HepG2 (cell line): Measurements from ENCODE around the gene RPL19. TPM values are rescaled to one million over a fixed set of nuclear protein-coding genes. Genes with fewer than 3 reads are reported as not detected.

Experiments
- CREM ChIP-seq, 2 experiments: sonication (generic) in 1 of 2; formaldehyde crosslinking in 1 of 2; IDR thresholded peaks; 2 replicates each; pipeline versions ENCODE4 v1.4.0 to v1.6.1; 2016 to 2020; ENCODE audit warnings: antibody characterized with exemption in 1 of 2, mild to moderate bottlenecking in 1 of 2, missing genetic modification reagents in 1 of 2
- DR1 ChIP-seq: sonication (generic); formaldehyde crosslinking; IDR thresholded peaks from 2 replicates; pipeline ENCODE4 v1.8.0; 2021; ENCODE audit warnings: mild to moderate bottlenecking, missing genetic modification reagents, inconsistent platforms
- DZIP1 ChIP-seq: sonication (generic); formaldehyde crosslinking; IDR thresholded peaks from 2 replicates; pipeline ENCODE4 v1.5.0; 2020; ENCODE audit warnings: mild to moderate bottlenecking, missing genetic modification reagents
- KLF16 ChIP-seq, 2 experiments: sonication (generic) in 1 of 2; formaldehyde crosslinking in 1 of 2; IDR thresholded peaks; 2 replicates each; pipeline versions ENCODE4 v1.6.1 to v1.8.0; 2016 to 2023; ENCODE audit warnings: missing genetic modification reagents in 2 of 2, missing compliant biosample characterization in 1 of 2
- NR2F6 ChIP-seq, 2 experiments: IDR thresholded peaks; 2 replicates each; pipeline ENCODE4 v1.6.1; 2016; ENCODE audit warnings: antibody characterized with exemption in 1 of 2, mild to moderate bottlenecking in 1 of 2
- ZBTB38 ChIP-seq: sonication (generic); formaldehyde crosslinking; IDR thresholded peaks from 2 replicates; pipeline ENCODE4 v1.5.1; 2020; ENCODE audit warnings: mild to moderate bottlenecking, missing genetic modification reagents
- ZNF230 ChIP-seq: sonication (generic); formaldehyde crosslinking; IDR thresholded peaks from 2 replicates; pipeline ENCODE4 v1.4.0; 2020; ENCODE audit warnings: mild to moderate bottlenecking, missing genetic modification reagents
- ZNF367 ChIP-seq: sonication (generic); formaldehyde crosslinking; IDR thresholded peaks from 2 replicates; pipeline ENCODE4 v1.4.0; 2020; ENCODE audit warnings: missing genetic modification reagents, borderline replicate concordance
- ZNF407 ChIP-seq: sonication (generic); formaldehyde crosslinking; IDR thresholded peaks from one replicate; pipeline ENCODE4 v1.5.1; 2020; ENCODE audit warnings: mild to moderate bottlenecking, missing genetic modification reagents; ENCODE audit errors: not compliant biosample characterization
- ZNF431 ChIP-seq: sonication (generic); formaldehyde crosslinking; IDR thresholded peaks from 2 replicates; pipeline ENCODE4 v1.9.0; 2022; ENCODE audit warnings: missing genetic modification reagents, low read depth, mild to moderate bottlenecking, borderline replicate concordance
- ZNF607 ChIP-seq: sonication (generic); formaldehyde crosslinking; IDR thresholded peaks from 2 replicates; pipeline ENCODE4 v1.5.1; 2020; ENCODE audit warnings: missing genetic modification reagents, mild to moderate bottlenecking, borderline replicate concordance
- ZNF616 ChIP-seq: sonication (generic); formaldehyde crosslinking; IDR thresholded peaks from 2 replicates; pipeline ENCODE4 v1.5.0; 2020; ENCODE audit warnings: low read depth, mild to moderate bottlenecking, missing genetic modification reagents
- polyA plus RNA-seq, 8 experiments: library from polyadenylated mRNA; depleted of rRNA in 3 of 8; stranded (reverse) in 7 of 8; unstranded in 1 of 8; fragments of >200 nt; fragmentation: Illumina TruSeq in 4 of 8; extraction: Trizol in 4 of 8; gene quantifications; 2 replicates each; pipeline versions ENCODE4 v1.2.1 to v1.2.3, GENCODE V29; 2011 to 2016; ENCODE audit warnings: low read depth in 4 of 8, missing spikeins in 1 of 8, mixed read lengths in 1 of 8; ENCODE audit not compliant: insufficient read depth in 1 of 8
- total RNA-seq, 5 experiments: library from RNA; depleted of rRNA; stranded (reverse); fragments of >200 nt; fragmentation: Illumina TruSeq; extraction: Trizol; gene quantifications; 2 replicates each; pipeline ENCODE4 v1.2.3, GENCODE V29; 2016; ENCODE audit warnings: low read depth in 1 of 5
- TF ChIP-seq, protein P1 (sequence below): sonication (generic); formaldehyde crosslinking; IDR thresholded peaks from 2 replicates; pipeline ENCODE4 v1.4.0; 2020; ENCODE audit warnings: mild to moderate bottlenecking, missing genetic modification reagents, borderline replicate concordance

The RPL19 gene
- total and polyA plus RNA-seq, 2 of the 13 experiments (the other 11 are each of a cell fraction or from before 2014, with no cell fraction given): 2,522 to 2,768 TPM

DNA sequence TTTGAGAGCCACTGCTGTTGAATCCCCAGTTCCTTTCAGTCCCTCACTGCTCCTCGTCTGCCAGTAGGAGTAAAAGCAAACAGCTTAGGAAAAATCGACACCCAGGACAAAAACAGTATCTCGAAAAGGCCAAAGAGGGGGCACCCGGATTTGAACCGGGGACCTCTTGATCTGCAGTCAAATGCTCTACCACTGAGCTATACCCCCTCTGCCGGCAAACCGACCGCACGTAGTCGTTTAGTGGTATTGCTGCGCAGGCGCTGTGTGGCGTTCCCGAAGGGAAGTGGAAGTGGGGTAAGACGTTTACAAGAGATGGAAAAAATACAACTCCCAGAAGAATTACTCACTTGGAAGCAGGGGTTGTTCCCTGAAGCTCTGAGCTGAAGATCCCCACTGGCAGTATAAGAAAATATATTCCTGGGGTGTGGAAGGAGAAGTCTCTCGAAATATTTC is 46.5 kb upstream of the RPL19 start (continued):
- TF ChIP-seq DZIP1 (CRISPR knock-in tag) (no peak), ZNF607 (no peak; the same call in 1 of the 2 replicates), KLF16 (CRISPR knock-in tag; IDR thresholded peaks at IDR 0.05) (peak in 1 of 2 experiments; percentile 79; a peak in 2 of 4 replicates), ZNF616 (CRISPR knock-in tag) (no peak), ZBTB38 (CRISPR knock-in tag) (no peak), DR1 (CRISPR knock-in tag) (no peak), NR2F6 (IDR thresholded peaks at IDR 0.05) (peak; percentile 30; the same call in 1 of the 2 replicates), NR2F6 (CRISPR knock-in tag; IDR thresholded peaks at IDR 0.05) (peak; percentile 55; the same call in 1 of the 2 replicates), ZNF407 (CRISPR knock-in tag) (no peak), ZNF230 (CRISPR knock-in tag) (no peak), CREM (IDR thresholded peaks at IDR 0.05) (peak; percentile 20; the same call in 1 of the 2 replicates), CREM (CRISPR knock-in tag; IDR thresholded peaks at IDR 0.05) (no peak), ZNF431 (CRISPR knock-in tag) (no peak), ZNF367 (CRISPR knock-in tag) (no peak)
- TF ChIP-seq, protein P1, sequence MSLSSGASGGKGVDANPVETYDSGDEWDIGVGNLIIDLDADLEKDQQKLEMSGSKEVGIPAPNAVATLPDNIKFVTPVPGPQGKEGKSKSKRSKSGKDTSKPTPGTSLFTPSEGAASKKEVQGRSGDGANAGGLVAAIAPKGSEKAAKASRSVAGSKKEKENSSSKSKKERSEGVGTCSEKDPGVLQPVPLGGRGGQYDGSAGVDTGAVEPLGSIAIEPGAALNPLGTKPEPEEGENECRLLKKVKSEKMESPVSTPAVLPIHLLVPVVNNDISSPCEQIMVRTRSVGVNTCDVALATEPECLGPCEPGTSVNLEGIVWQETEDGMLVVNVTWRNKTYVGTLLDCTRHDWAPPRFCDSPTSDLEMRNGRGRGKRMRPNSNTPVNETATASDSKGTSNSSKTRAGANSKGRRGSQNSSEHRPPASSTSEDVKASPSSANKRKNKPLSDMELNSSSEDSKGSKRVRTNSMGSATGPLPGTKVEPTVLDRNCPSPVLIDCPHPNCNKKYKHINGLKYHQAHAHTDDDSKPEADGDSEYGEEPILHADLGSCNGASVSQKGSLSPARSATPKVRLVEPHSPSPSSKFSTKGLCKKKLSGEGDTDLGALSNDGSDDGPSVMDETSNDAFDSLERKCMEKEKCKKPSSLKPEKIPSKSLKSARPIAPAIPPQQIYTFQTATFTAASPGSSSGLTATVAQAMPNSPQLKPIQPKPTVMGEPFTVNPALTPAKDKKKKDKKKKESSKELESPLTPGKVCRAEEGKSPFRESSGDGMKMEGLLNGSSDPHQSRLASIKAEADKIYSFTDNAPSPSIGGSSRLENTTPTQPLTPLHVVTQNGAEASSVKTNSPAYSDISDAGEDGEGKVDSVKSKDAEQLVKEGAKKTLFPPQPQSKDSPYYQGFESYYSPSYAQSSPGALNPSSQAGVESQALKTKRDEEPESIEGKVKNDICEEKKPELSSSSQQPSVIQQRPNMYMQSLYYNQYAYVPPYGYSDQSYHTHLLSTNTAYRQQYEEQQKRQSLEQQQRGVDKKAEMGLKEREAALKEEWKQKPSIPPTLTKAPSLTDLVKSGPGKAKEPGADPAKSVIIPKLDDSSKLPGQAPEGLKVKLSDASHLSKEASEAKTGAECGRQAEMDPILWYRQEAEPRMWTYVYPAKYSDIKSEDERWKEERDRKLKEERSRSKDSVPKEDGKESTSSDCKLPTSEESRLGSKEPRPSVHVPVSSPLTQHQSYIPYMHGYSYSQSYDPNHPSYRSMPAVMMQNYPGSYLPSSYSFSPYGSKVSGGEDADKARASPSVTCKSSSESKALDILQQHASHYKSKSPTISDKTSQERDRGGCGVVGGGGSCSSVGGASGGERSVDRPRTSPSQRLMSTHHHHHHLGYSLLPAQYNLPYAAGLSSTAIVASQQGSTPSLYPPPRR (CRISPR knock-in tag): no peak
